Peyer's patch (tissue), 4 donors: ENCODE data around the gene ESYT2. TPM values are rescaled to one million over a fixed set of nuclear protein-coding genes. Genes with fewer than 3 reads are reported as not detected.

Experiments used
- DNase-seq, 3 donors: peaks; one replicate each; pipeline ENCODE4 v3.0.0-alpha.2; 2017 to 2019
- H3K27ac ChIP-seq, 4 donors: fragments of 200-600 bp; sonication (generic); one replicate each; pipeline ENCODE4 v1.5.1; 2016 to 2019
- H3K27me3 ChIP-seq, 2 donors: fragments of 200-600 bp; sonication (generic); one replicate each; pipeline ENCODE4 v1.5.1; 2019
- H3K36me3 ChIP-seq, 3 donors: fragments of 200-600 bp; sonication (generic); one replicate each; pipeline ENCODE4 v1.5.1; 2016 to 2019
- H3K4me1 ChIP-seq, 4 donors: fragments of 200-600 bp; sonication (generic); one replicate each; pipeline ENCODE4 v1.5.1; 2016 to 2019
- H3K4me3 ChIP-seq, 4 donors: fragments of 200-600 bp; sonication (generic); 1 replicate in 3 of 4; 2 replicates in 1 of 4; pipeline ENCODE4 v1.5.1; 2016 to 2019; ENCODE audit warnings: mild to moderate bottlenecking in 1 of 4
- H3K9me3 ChIP-seq, 4 donors: fragments of 200-600 bp; sonication (generic); one replicate each; pipeline ENCODE4 v1.5.1; 2016 to 2019; ENCODE audit warnings: mild to moderate bottlenecking in 1 of 4
- POLR2A ChIP-seq, 2 donors: fragments of 450-650 bp; IDR thresholded peaks; one replicate each; pipeline ENCODE4 v1.5.1; 2017; ENCODE audit warnings: antibody characterized with exemption in 2 of 2, mild to moderate bottlenecking in 2 of 2, moderate library complexity in 2 of 2
- total RNA-seq, 4 donors: library from RNA; depleted of rRNA; stranded (reverse); fragments of >200 nt; gene quantifications; one replicate each; pipeline ENCODE4 v1.1.0, GENCODE V29; 2016
- TF ChIP-seq, protein P1 (sequence below), 6 experiments: fragments of 450-650 bp in 4 of 6; fragments of 200-600 bp in 2 of 6; sonication (generic) in 1 of 6; IDR thresholded peaks; one replicate each; pipeline ENCODE4 v1.5.1; 2017 to 2019; ENCODE audit warnings: antibody characterized with exemption in 6 of 6, mild to moderate bottlenecking in 3 of 6, moderate library complexity in 1 of 6

Gene ESYT2
- total RNA-seq, 4 donors from 2014 or later = 53.6 to 137 (median 71.0) TPM

- Histone ChIP-seq H3K4me1 (no peaks in the 10 kb centered on the region), H3K9me3 (no peaks in the 10 kb centered on the region), H3K27me3 (no peaks in the 10 kb centered on the region), H3K36me3 (peaks cover 0 to 35% (median 0%) of the 10 kb centered on the region in 3 donors), H3K27ac (no peak overlapping the region), H3K4me3 (no peak overlapping the region)
- no peak for TF ChIP-seq POLR2A (IDR thresholded peaks at IDR 0.05)
- TF ChIP-seq, protein P1, sequence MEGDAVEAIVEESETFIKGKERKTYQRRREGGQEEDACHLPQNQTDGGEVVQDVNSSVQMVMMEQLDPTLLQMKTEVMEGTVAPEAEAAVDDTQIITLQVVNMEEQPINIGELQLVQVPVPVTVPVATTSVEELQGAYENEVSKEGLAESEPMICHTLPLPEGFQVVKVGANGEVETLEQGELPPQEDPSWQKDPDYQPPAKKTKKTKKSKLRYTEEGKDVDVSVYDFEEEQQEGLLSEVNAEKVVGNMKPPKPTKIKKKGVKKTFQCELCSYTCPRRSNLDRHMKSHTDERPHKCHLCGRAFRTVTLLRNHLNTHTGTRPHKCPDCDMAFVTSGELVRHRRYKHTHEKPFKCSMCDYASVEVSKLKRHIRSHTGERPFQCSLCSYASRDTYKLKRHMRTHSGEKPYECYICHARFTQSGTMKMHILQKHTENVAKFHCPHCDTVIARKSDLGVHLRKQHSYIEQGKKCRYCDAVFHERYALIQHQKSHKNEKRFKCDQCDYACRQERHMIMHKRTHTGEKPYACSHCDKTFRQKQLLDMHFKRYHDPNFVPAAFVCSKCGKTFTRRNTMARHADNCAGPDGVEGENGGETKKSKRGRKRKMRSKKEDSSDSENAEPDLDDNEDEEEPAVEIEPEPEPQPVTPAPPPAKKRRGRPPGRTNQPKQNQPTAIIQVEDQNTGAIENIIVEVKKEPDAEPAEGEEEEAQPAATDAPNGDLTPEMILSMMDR (IDR thresholded peaks at IDR 0.05) = no peak
- DNase-seq = no peak
Observed at GRCh38 chr7:158728911-158729645, 100.2 kb downstream of the ESYT2 start.

- TF ChIP-seq, protein P1 (IDR thresholded peaks at IDR 0.05) = no peak
- no peak for TF ChIP-seq POLR2A (IDR thresholded peaks at IDR 0.05)
Observed at GRCh38 chr7:158727690-158728089, 101.6 kb downstream of the ESYT2 start.

DNA sequence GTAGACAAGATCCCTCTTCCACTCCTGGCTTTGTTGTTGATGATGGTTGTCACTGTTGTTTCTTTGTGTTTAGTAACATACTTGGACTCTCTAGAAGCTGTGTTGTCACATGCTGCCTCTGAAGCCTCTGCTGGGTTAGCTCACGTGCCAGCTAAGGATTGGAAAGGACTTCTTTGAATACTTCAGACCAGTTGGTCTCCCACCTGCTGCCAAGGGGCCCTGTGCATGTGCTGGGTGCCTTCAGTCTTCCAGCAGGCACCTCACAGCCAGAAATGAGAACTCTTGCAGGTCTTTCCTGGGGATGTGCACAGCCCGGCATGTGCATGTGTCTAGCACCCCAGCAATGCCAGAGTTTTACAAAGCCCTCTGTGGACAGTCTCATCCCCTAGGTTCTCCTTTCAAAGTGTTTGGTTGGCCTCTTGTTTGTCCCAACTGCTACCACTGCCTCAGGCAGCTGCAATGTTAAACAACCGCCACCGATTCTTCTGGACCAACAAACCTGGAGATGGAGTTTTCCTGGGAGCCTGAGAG, 103.0 kb downstream of the ESYT2 start:
- no peak for DNase-seq
- Histone ChIP-seq H3K27me3 (no peaks in the 10 kb centered on the region), H3K4me1 (no peaks in the 10 kb centered on the region), H3K36me3 (peaks cover 0 to 10% (median 0%) of the 10 kb centered on the region in 3 donors), H3K9me3 (no peaks in the 10 kb centered on the region), H3K4me3 (no peak overlapping the region), H3K27ac (no peak overlapping the region)
- TF ChIP-seq, protein P1 (IDR thresholded peaks at IDR 0.05) = no peak
- TF ChIP-seq POLR2A (IDR thresholded peaks at IDR 0.05) = no peak

More at GRCh38 chr7:158727690-158728089, 101.6 kb downstream of the ESYT2 start:
- no peak for DNase-seq
- Histone ChIP-seq H3K9me3 (no peaks in the 10 kb centered on the region), H3K4me1 (no peaks in the 10 kb centered on the region), H3K27me3 (no peaks in the 10 kb centered on the region), H3K36me3 (peaks cover 0 to 23% (median 0%) of the 10 kb centered on the region in 3 donors), H3K27ac (no peak overlapping the region), H3K4me3 (no peak overlapping the region)

DNA sequence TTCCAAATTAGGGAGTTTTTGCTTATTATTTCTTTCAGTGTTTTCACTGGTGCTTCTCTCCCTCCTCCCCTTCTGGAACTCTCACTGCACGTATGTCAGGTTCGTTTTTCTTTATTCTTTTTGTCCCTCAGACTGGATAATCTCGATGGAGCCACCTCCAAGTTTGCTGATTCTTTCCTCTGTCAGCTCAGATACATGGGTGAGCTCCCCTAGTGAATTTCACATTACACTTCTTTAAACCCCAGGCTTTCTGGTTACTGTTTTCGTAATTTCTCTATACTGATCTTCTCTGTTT, 103.9 kb downstream of the ESYT2 start:
- H3K36me3 ChIP-seq = peaks cover 0 to 1% (median 0%) of the 10 kb centered on the region in 3 donors
- no peak overlapping the region for H3K4me3 ChIP-seq
- no peaks in the 10 kb centered on the region for H3K4me1 ChIP-seq
- no peak overlapping the region for H3K27ac ChIP-seq
- TF ChIP-seq POLR2A (IDR thresholded peaks at IDR 0.05) = no peak
- TF ChIP-seq, protein P1 (IDR thresholded peaks at IDR 0.05) = no peak
- H3K9me3 ChIP-seq = no peaks in the 10 kb centered on the region
- DNase-seq = no peak
- no peaks in the 10 kb centered on the region for H3K27me3 ChIP-seq

GRCh38 chr7:158724658-158725505, 104.4 kb downstream of the ESYT2 start:
- TF ChIP-seq POLR2A (IDR thresholded peaks at IDR 0.05) = no peak
- TF ChIP-seq, protein P1 (IDR thresholded peaks at IDR 0.05) = no peak
- Histone ChIP-seq H3K27ac (no peak overlapping the region), H3K4me3 (no peak overlapping the region), H3K4me1 (no peaks in the 10 kb centered on the region), H3K27me3 (no peaks in the 10 kb centered on the region), H3K9me3 (no peaks in the 10 kb centered on the region), H3K36me3 (no peaks in the 10 kb centered on the region)
- DNase-seq = no peak
